Loucy (cell line): ENCODE measurements around the gene ABHD6.

Experiments used
- CTCF ChIP-seq: fragments of 200-600 bp; sonication (generic); conservative IDR thresholded peaks from 2 replicates; pipeline ENCODE4 v1.5.1; 2014; ENCODE audit warnings: mild to moderate bottlenecking, antibody characterized with exemption, low read length
- EZH2phosphoT487 ChIP-seq: fragments of 200-600 bp; IDR thresholded peaks from 2 replicates; pipeline ENCODE4 v1.6.1; 2018; ENCODE audit warnings: antibody characterized with exemption, mild to moderate bottlenecking, moderate library complexity, borderline replicate concordance

GRCh38 chr3:58215317-58216025 lies 22.1 kb upstream of the ABHD6 start:
- TF ChIP-seq CTCF (no peak), EZH2phosphoT487 (no peak)
